Measurements from ENCODE around the gene TRAPPC8.
"Not testable (repeated sequence)": the region's sequence is repeated elsewhere in the genome, so short reads cannot be mapped to it uniquely, and the experiment has no call there.

The TRAPPC8 gene

GRCh38 chr18:31860488-31860887 lies 82.4 kb downstream of the TRAPPC8 start:
- no peak for DNase-seq

GRCh38 chr18:31857526-31858106 lies 85.3 kb downstream of the TRAPPC8 start:
- peak in 1 of 2 donors; percentile 42 for DNase-seq

DNA sequence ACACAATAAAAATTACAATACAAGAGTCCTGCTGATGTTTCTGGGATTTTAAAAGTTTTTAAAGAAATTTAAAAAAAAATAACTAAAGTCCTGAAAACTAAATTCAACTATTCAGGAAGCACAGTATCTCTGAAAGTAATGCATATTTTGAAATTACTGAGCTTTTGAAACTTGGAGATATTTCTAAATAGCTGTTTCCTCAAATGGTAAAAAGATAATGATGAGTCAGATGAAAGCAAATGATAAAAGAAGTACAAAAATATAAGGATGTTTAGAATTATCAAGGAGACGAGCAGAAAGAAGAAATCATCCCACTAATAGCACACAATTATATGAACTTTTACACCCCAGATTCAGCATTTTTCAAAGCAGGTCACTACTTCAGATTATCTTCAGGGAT lies 92.1 kb downstream of the TRAPPC8 start:
- no peak for DNase-seq

- no peak for DNase-seq
Observed at GRCh38 chr18:31840499-31840898, 102.4 kb downstream of the TRAPPC8 start.

DNA sequence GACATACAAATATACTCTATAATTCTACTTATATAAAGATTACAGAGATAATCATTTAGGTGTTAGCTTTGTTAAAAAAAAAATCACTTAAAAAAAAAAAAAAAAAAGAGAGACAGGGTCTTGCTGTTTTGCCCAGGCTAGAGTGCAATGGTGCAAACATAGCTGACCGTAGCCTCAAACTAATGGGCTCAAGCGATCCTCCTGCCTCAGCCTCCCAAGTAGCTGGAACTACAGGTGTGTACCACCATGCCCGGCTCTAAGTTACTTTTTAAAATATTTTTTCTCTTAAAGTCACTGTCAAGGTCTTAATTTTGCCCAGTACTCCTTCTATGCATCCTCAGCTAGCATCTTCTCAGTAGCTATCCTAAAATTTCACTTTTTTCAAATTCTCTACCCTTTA lies 105.0 kb downstream of the TRAPPC8 start:
- no peak for DNase-seq

GRCh38 chr18:31835528-31836133 lies 107.3 kb downstream of the TRAPPC8 start:
- DNase-seq, result no peak

GRCh38 chr18:31831903-31832302 lies 111.0 kb downstream of the TRAPPC8 start:
- DNase-seq, result no peak

GRCh38 chr18:31830686-31831085 lies 112.2 kb downstream of the TRAPPC8 start:
- DNase-seq, result no peak

DNA sequence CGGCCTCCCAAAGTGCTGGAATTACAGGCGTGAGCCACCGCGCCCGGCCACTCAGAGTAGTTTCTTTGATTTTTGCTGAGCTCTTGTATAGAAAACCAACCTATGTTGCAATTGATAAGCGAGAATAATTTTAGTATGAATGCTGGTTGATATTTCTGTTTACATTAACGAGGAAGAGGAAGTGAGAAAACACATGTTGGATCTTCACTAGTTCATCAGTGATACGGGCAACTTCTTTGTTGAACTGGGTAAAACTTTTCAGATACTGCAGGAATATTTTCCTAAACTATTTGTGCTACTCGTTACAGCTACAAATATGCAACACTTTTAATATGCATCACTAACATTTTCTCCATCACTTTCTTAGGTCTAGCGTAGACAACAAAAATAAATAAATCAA lies 114.3 kb downstream of the TRAPPC8 start:
- DNase-seq, result no peak

DNA sequence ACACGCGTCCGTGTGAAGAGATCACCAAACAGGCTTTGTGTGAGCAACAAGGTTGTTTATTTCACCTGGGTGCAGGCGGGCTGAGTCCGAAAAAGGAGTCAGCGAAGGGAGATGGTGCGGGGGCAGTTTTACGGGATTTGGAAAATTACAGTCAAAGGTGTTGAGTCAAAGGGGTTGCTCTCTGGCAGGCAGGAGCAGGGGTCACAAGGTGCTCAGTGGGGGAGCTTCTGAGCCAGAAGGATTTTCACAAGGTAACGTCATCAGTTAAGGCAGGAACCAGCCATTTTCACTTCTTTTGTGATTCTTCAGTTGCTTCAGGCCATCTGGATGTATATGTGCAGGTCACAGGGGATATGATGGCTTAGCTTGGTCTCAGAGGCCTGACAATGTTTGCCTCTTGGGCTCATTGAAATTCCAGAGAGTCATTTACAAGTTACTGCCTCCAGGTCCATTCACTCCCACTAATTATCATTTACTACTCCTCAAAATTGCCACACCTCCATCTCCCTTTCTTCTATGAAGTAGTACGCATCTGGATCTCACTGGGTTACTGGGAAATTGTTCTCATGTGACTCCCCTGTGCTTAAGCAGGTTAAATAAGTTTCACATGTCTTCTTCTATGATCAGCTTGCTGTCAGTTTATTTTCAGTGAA lies 116.1 kb downstream of the TRAPPC8 start:
- not testable (repeated sequence) for DNase-seq

DNA sequence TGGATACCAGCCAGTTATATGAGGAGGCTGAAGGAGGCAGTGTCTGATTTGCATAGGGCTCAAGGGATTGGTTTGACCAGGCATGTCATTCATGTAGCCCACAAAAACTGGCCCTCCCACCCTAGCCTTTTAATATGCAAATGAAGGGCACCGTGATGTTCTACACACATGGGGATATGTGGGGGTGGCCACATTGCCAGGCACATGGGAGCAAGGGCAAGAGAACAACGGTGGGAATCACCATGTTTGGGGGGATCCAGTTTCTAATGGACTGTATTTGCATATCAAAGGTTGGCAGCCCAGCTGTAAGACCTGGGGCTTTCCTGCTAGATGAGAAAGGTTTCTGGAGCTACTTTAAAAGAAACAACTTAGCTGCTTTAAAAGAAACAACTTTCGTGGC lies 117.2 kb downstream of the TRAPPC8 start:
- no peak for DNase-seq

- peak in 1 of 2 donors; percentile 23 for DNase-seq
Observed at GRCh38 chr18:31821545-31822171, 121.3 kb downstream of the TRAPPC8 start.

GRCh38 chr18:31819925-31820229 lies 123.1 kb downstream of the TRAPPC8 start:
- DNase-seq, result no peak

GRCh38 chr18:31819106-31819924 lies 123.6 kb downstream of the TRAPPC8 start:
- DNase-seq, result peak in 1 of 2 donors; percentile 37

- DNase-seq, result no peak
Observed at GRCh38 chr18:31814132-31814531, 128.8 kb downstream of the TRAPPC8 start.

GRCh38 chr18:31810336-31811130 lies 132.4 kb downstream of the TRAPPC8 start:
- not testable (repeated sequence) for DNase-seq

- DNase-seq, result not testable (repeated sequence)
Observed at GRCh38 chr18:31809049-31809448, 133.9 kb downstream of the TRAPPC8 start.

GRCh38 chr18:31801078-31801477 lies 141.8 kb downstream of the TRAPPC8 start:
- no peak for DNase-seq

DNA sequence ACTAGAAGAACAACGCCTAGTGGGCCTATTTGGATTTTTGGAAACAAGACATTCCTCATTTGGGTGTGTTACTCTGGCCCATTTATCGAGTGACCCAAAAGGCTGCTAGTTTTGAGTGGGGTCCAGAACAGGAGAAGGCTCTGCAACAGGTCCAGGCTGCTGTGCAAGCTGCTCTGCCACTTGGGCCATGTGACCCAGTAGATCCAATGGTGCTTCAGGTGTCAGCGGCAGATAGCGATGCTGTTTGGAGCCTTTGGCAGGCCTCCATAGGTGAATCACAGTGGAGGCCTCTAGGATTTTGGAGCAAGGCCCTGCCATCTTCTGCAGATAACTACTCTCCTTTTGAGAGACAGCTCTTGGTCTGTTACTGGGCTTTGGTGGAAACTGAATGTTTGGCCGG lies 143.7 kb downstream of the TRAPPC8 start:
- not testable (repeated sequence) for DNase-seq

- DNase-seq, result no peak
Observed at GRCh38 chr18:31798399-31798798, 144.5 kb downstream of the TRAPPC8 start.

DNA sequence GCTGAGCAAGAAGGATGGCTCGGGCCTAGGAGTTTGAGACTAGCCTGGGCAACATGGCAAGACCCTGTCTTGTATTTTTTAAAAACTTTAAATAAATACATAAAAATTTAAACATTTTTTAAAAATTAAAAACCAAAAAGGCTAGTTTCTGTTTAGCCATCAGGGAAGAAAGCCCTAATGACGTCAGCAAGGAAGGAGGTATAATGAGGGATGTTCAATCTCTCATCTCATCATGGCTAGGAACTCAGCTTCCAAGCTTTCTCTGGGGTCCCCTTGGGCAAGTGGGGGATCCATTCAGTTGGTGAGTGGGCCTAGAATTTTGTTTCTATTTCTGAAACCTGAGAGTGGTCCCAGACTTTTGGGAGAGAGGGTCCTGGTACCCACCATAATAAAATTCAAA lies 147.2 kb downstream of the TRAPPC8 start:
- no peak for DNase-seq

- DNase-seq, result no peak
Observed at GRCh38 chr18:31793531-31793930, 149.4 kb downstream of the TRAPPC8 start.

GRCh38 chr18:31792580-31792911 lies 150.4 kb downstream of the TRAPPC8 start:
- DNase-seq, result no peak
